ENCODE results near the gene CCDC74A.
"Not testable (repeated sequence)": the region's sequence is repeated elsewhere in the genome, so short reads cannot be mapped to it uniquely, and the experiment has no call there.

CCDC74A gene

GRCh38 chr2:131534965-131535364, 7.3 kb downstream of the CCDC74A start:
- not testable (repeated sequence) for H3K36me3 ChIP-seq (ENCODE audit: control insufficient read depth, insufficient read depth, low read length); H4K8ac ChIP-seq (ENCODE audit: low read depth, low read length); H3K4me2 ChIP-seq (ENCODE audit: low read length); H3K23ac ChIP-seq (ENCODE audit: low read length); H3K79me1 ChIP-seq (ENCODE audit: low read length); H3K4me3 ChIP-seq (ENCODE audit: low read length); H3K4me1 ChIP-seq (ENCODE audit: control insufficient read depth, low read depth, low read length); H2BK15ac ChIP-seq (replicated peaks; ENCODE audit: low read depth); H3K27ac ChIP-seq (ENCODE audit: low read depth, low read length); H3K9ac ChIP-seq (ENCODE audit: low read length); H3K4ac ChIP-seq (ENCODE audit: low read depth, low read length); DNase-seq; H3K79me2 ChIP-seq (ENCODE audit: control insufficient read depth, insufficient read depth, low read length); H4K5ac ChIP-seq (ENCODE audit: low read length); H3K56ac ChIP-seq (ENCODE audit: low read length); H2BK120ac ChIP-seq (ENCODE audit: low read depth, low read length); H3K27me3 ChIP-seq (ENCODE audit: insufficient read depth, low read length, poor library complexity); H2BK5ac ChIP-seq (ENCODE audit: low read length); H3K18ac ChIP-seq (ENCODE audit: low read length); H2AK5ac ChIP-seq (ENCODE audit: low read length)
- no CpG with 5 or more reads among the region's 11 CpGs for WGBS (ENCODE audit: extremely low coverage, insufficient coverage, low lambda C conversion rate)

- Histone ChIP-seq H3K4ac (ENCODE audit: low read depth, low read length) (no peak overlapping the region), H3K27me3 (ENCODE audit: insufficient read depth, low read length, poor library complexity) (no peaks in the 10 kb centered on the region), H4K5ac (ENCODE audit: low read length) (no peak overlapping the region), H3K4me2 (ENCODE audit: low read length) (no peak overlapping the region), H2BK5ac (ENCODE audit: low read length) (no peak overlapping the region), H3K27ac (ENCODE audit: low read depth, low read length) (no peak overlapping the region), H3K23ac (ENCODE audit: low read length) (no peak overlapping the region), H4K8ac (ENCODE audit: low read depth, low read length) (no peak overlapping the region), H3K36me3 (ENCODE audit: control insufficient read depth, insufficient read depth, low read length) (no peaks in the 10 kb centered on the region), H3K4me1 (ENCODE audit: control insufficient read depth, low read depth, low read length) (no peaks in the 10 kb centered on the region), H2BK120ac (ENCODE audit: low read depth, low read length) (no peak overlapping the region), H3K56ac (ENCODE audit: low read length) (no peak overlapping the region), H2BK15ac (replicated peaks; ENCODE audit: low read depth) (no peak overlapping the region), H3K18ac (ENCODE audit: low read length) (no peak overlapping the region), H3K9ac (ENCODE audit: low read length) (no peak overlapping the region), H3K79me1 (ENCODE audit: low read length) (no peaks in the 10 kb centered on the region), H2AK5ac (ENCODE audit: low read length) (no peak overlapping the region), H3K4me3 (ENCODE audit: low read length) (no peak overlapping the region), H3K79me2 (ENCODE audit: control insufficient read depth, insufficient read depth, low read length) (no peaks in the 10 kb centered on the region)
- DNase-seq: no peak
- WGBS (ENCODE audit: extremely low coverage, insufficient coverage, low lambda C conversion rate): no CpG with 5 or more reads among the region's 4 CpGs
These were observed 7.8 kb downstream of the CCDC74A start for GRCh38 chr2:131535526-131535925.

- H3K23ac ChIP-seq (ENCODE audit: low read length); H3K18ac ChIP-seq (ENCODE audit: low read length); H3K79me2 ChIP-seq (ENCODE audit: control insufficient read depth, insufficient read depth, low read length); H3K9ac ChIP-seq (ENCODE audit: low read length); H3K4me2 ChIP-seq (ENCODE audit: low read length); H2BK15ac ChIP-seq (replicated peaks; ENCODE audit: low read depth); H3K79me1 ChIP-seq (ENCODE audit: low read length); H4K8ac ChIP-seq (ENCODE audit: low read depth, low read length); H3K27ac ChIP-seq (ENCODE audit: low read depth, low read length); H3K4me3 ChIP-seq (ENCODE audit: low read length); H3K27me3 ChIP-seq (ENCODE audit: insufficient read depth, low read length, poor library complexity); H2BK5ac ChIP-seq (ENCODE audit: low read length); H4K5ac ChIP-seq (ENCODE audit: low read length); H2AK5ac ChIP-seq (ENCODE audit: low read length); H3K36me3 ChIP-seq (ENCODE audit: control insufficient read depth, insufficient read depth, low read length); H2BK120ac ChIP-seq (ENCODE audit: low read depth, low read length); H3K56ac ChIP-seq (ENCODE audit: low read length); DNase-seq; H3K4ac ChIP-seq (ENCODE audit: low read depth, low read length); H3K4me1 ChIP-seq (ENCODE audit: control insufficient read depth, low read depth, low read length): not testable (repeated sequence)
- no CpG with 5 or more reads among the region's 21 CpGs for WGBS (ENCODE audit: extremely low coverage, insufficient coverage, low lambda C conversion rate)
These were observed 8.5 kb downstream of the CCDC74A start for GRCh38 chr2:131535951-131536826.

- DNase-seq; H2AK5ac ChIP-seq (ENCODE audit: low read length); H3K79me2 ChIP-seq (ENCODE audit: control insufficient read depth, insufficient read depth, low read length); H3K4me2 ChIP-seq (ENCODE audit: low read length); H4K8ac ChIP-seq (ENCODE audit: low read depth, low read length); H2BK120ac ChIP-seq (ENCODE audit: low read depth, low read length); H3K27ac ChIP-seq (ENCODE audit: low read depth, low read length); H3K4me1 ChIP-seq (ENCODE audit: control insufficient read depth, low read depth, low read length); H3K79me1 ChIP-seq (ENCODE audit: low read length); H3K4me3 ChIP-seq (ENCODE audit: low read length); H3K56ac ChIP-seq (ENCODE audit: low read length); H3K27me3 ChIP-seq (ENCODE audit: insufficient read depth, low read length, poor library complexity); H3K18ac ChIP-seq (ENCODE audit: low read length); H3K23ac ChIP-seq (ENCODE audit: low read length); H2BK15ac ChIP-seq (replicated peaks; ENCODE audit: low read depth); H2BK5ac ChIP-seq (ENCODE audit: low read length); H3K36me3 ChIP-seq (ENCODE audit: control insufficient read depth, insufficient read depth, low read length); H3K4ac ChIP-seq (ENCODE audit: low read depth, low read length); H4K5ac ChIP-seq (ENCODE audit: low read length); H3K9ac ChIP-seq (ENCODE audit: low read length): not testable (repeated sequence)
- WGBS (ENCODE audit: extremely low coverage, insufficient coverage, low lambda C conversion rate): no CpG with 5 or more reads among the region's 14 CpGs
These were observed 9.2 kb downstream of the CCDC74A start for GRCh38 chr2:131536841-131537240.

- H3K23ac ChIP-seq (ENCODE audit: low read length); H2AK5ac ChIP-seq (ENCODE audit: low read length); H4K5ac ChIP-seq (ENCODE audit: low read length); H4K8ac ChIP-seq (ENCODE audit: low read depth, low read length); H3K27ac ChIP-seq (ENCODE audit: low read depth, low read length); DNase-seq; H3K79me2 ChIP-seq (ENCODE audit: control insufficient read depth, insufficient read depth, low read length); H3K4me1 ChIP-seq (ENCODE audit: control insufficient read depth, low read depth, low read length); H3K27me3 ChIP-seq (ENCODE audit: insufficient read depth, low read length, poor library complexity); H2BK15ac ChIP-seq (replicated peaks; ENCODE audit: low read depth); H3K18ac ChIP-seq (ENCODE audit: low read length); H3K36me3 ChIP-seq (ENCODE audit: control insufficient read depth, insufficient read depth, low read length); H3K4ac ChIP-seq (ENCODE audit: low read depth, low read length); H2BK5ac ChIP-seq (ENCODE audit: low read length); H3K56ac ChIP-seq (ENCODE audit: low read length); H3K4me2 ChIP-seq (ENCODE audit: low read length); H3K4me3 ChIP-seq (ENCODE audit: low read length); H2BK120ac ChIP-seq (ENCODE audit: low read depth, low read length); H3K79me1 ChIP-seq (ENCODE audit: low read length); H3K9ac ChIP-seq (ENCODE audit: low read length): not testable (repeated sequence)
- no CpG with 5 or more reads among the region's 13 CpGs for WGBS (ENCODE audit: extremely low coverage, insufficient coverage, low lambda C conversion rate)
These were observed 11.2 kb downstream of the CCDC74A start for GRCh38 chr2:131538856-131539255.
